ENCODE data around the gene CT47A1. TPM values are rescaled to one million over a fixed set of nuclear protein-coding genes. Genes with fewer than 3 reads are reported as not detected.

CT47A1 gene
- total RNA-seq, 1 experiment from 2014 or later = not detected

GRCh38 chrX:121010218-121010617 lies 24.7 kb upstream of the CT47A1 start:
- H3K36me3 ChIP-seq (ENCODE audit: control insufficient read depth, insufficient read depth, low read length) = no peaks in the 10 kb centered on the region
- H3K4me1 ChIP-seq (ENCODE audit: control insufficient read depth, insufficient read depth, low read length) = no peaks in the 10 kb centered on the region
- BruUV-seq (replicated peaks) = no TSS peak
- no peak for TF ChIP-seq REST (IDR thresholded peaks at IDR 0.05; ENCODE audit: insufficient read depth in 1 of 2, low read depth in 2 of 2, low read length in 1 of 2)
- TF ChIP-seq SIN3A (IDR thresholded peaks at IDR 0.05; ENCODE audit: borderline replicate concordance, insufficient read depth, low read depth, low read length) = no peak
- no peaks in the 10 kb centered on the region; the same call in 1 of the 2 replicates for H3K9me3 ChIP-seq (ENCODE audit: control insufficient read depth, insufficient read depth, low read depth, low read length)
- H3K27me3 ChIP-seq (ENCODE audit: control insufficient read depth, insufficient read depth, low read length) = no peaks in the 10 kb centered on the region
- in situ Hi-C loops (cut with HindIII; ENCODE audit: low pct_unique_long_range_greater_than_20kb, low sequenced_read_pairs) = no loop called here
- H3K27ac ChIP-seq (ENCODE audit: low read length) = no peak overlapping the region
- no peak for ATAC-seq
- no peak for DNase-seq (ENCODE audit: low read depth, low spot score)
- no peak overlapping the region for H3K4me3 ChIP-seq (ENCODE audit: low read depth in 2 of 2, low read length in 2 of 2)
- intact Hi-C loops (cut with micrococcal nuclease; ENCODE audit: unreplicated experiment) = no loop called here
- ChIA-PET POLR2A (no interaction called here), CTCF (no interaction called here)

GRCh38 chrX:121009764-121010163 lies 24.2 kb upstream of the CT47A1 start:
- BruUV-seq (replicated peaks) = no TSS peak
- intact Hi-C loops (cut with micrococcal nuclease; ENCODE audit: unreplicated experiment) = no loop called here
- in situ Hi-C loops (cut with HindIII; ENCODE audit: low pct_unique_long_range_greater_than_20kb, low sequenced_read_pairs) = no loop called here
- H3K36me3 ChIP-seq (ENCODE audit: control insufficient read depth, insufficient read depth, low read length) = no peaks in the 10 kb centered on the region
- no peak for TF ChIP-seq TCF7L2 (IDR thresholded peaks at IDR 0.05; ENCODE audit: low read depth, low read length)
- TF ChIP-seq POLR2AphosphoS5 (IDR thresholded peaks at IDR 0.05; ENCODE audit: low read depth, low read length) = no peak
- TF ChIP-seq SIN3A (IDR thresholded peaks at IDR 0.05; ENCODE audit: borderline replicate concordance, insufficient read depth, low read depth, low read length) = no peak
- no peak for TF ChIP-seq REST (IDR thresholded peaks at IDR 0.05; ENCODE audit: insufficient read depth in 1 of 2, low read depth in 2 of 2, low read length in 1 of 2)
- TF ChIP-seq CTCF (IDR thresholded peaks at IDR 0.05) = no peak
- no peaks in the 10 kb centered on the region for H3K27me3 ChIP-seq (ENCODE audit: control insufficient read depth, insufficient read depth, low read length)
- ChIA-PET POLR2A (no interaction called here), CTCF (no interaction called here)
- ATAC-seq = no peak
- H3K4me3 ChIP-seq (ENCODE audit: low read depth in 2 of 2, low read length in 2 of 2) = no peak overlapping the region
- no peak overlapping the region for H3K27ac ChIP-seq (ENCODE audit: low read length)
- no peaks in the 10 kb centered on the region; the same call in 1 of the 2 replicates for H3K9me3 ChIP-seq (ENCODE audit: control insufficient read depth, insufficient read depth, low read depth, low read length)
- DNase-seq (ENCODE audit: low read depth, low spot score) = no peak
- H3K4me1 ChIP-seq (ENCODE audit: control insufficient read depth, insufficient read depth, low read length) = no peaks in the 10 kb centered on the region
